ENCODE results near the gene ADGRF3. TPM values are rescaled to one million over a fixed set of nuclear protein-coding genes. Genes with fewer than 3 reads are reported as not detected.
"Not testable (repeated sequence)": the region's sequence is repeated elsewhere in the genome, so short reads cannot be mapped to it uniquely, and the experiment has no call there.

Gene ADGRF3
- total RNA-seq, 2 donors from 2014 or later: 0.34 TPM; not detected in 1

DNA sequence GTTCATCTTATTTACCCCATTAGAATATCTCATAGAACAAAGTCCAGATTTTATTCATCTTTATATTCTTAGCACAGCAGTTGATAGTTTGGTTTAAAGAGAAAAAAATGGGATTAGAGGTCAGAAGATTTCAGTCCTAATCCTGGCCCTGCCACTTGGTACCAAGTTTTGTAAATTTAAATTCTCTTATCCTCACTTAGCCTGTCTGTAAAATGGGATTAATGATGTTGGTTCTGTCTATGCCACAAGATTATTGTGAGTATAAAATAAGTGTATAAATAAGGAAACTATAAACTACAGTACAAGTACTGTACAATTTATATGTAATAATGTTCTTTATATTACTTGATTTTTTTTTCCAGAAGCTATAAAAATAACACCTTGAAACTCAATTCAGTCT is 38.0 kb upstream of the ADGRF3 start:
- no peaks in the 10 kb centered on the region for H3K36me3 ChIP-seq
- TF ChIP-seq POLR2A (IDR thresholded peaks at IDR 0.05) (no peak), POLR2AphosphoS5 (IDR thresholded peaks at IDR 0.05) (no peak)
- TF ChIP-seq, protein P1, sequence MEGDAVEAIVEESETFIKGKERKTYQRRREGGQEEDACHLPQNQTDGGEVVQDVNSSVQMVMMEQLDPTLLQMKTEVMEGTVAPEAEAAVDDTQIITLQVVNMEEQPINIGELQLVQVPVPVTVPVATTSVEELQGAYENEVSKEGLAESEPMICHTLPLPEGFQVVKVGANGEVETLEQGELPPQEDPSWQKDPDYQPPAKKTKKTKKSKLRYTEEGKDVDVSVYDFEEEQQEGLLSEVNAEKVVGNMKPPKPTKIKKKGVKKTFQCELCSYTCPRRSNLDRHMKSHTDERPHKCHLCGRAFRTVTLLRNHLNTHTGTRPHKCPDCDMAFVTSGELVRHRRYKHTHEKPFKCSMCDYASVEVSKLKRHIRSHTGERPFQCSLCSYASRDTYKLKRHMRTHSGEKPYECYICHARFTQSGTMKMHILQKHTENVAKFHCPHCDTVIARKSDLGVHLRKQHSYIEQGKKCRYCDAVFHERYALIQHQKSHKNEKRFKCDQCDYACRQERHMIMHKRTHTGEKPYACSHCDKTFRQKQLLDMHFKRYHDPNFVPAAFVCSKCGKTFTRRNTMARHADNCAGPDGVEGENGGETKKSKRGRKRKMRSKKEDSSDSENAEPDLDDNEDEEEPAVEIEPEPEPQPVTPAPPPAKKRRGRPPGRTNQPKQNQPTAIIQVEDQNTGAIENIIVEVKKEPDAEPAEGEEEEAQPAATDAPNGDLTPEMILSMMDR (IDR thresholded peaks at IDR 0.05): no peak
- no peaks in the 10 kb centered on the region for H3K9me3 ChIP-seq
- no peak for DNase-seq (ENCODE audit: low spot score)
- no peaks in the 10 kb centered on the region for H3K27me3 ChIP-seq (replicated peaks; ENCODE audit: insufficient read depth)
- no peak overlapping the region for H3K4me3 ChIP-seq
- H3K27ac ChIP-seq: no peak overlapping the region
- H3K4me1 ChIP-seq (replicated peaks): no peaks in the 10 kb centered on the region
- intact Hi-C loops (cut with DNase I): no loop called here

DNA sequence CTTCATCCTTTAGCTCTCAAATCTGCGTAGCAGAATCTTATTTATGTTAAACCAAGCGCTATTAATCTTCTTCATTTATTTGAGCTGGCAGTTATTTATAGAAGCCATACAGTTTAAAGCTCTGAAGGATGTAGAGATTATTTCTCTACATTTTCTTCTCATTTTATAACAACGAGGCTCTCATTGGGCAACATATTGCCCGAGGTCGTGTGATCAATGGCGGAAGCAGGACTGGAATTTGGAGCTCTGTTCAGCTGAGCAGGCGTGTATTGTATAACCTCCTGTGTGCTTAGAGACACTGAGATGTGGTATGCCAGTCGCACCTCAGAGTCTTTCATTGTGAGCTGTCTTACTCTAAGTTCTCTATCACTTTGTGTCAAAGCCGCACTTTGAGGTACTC is 37.6 kb upstream of the ADGRF3 start:
- no peaks in the 10 kb centered on the region for H3K4me1 ChIP-seq (replicated peaks)
- H3K36me3 ChIP-seq: no peaks in the 10 kb centered on the region
- 85% methylated on average over 9 of the region's 9 CpGs for WGBS
- no peak overlapping the region for H3K4me3 ChIP-seq
- no peak overlapping the region for H3K27ac ChIP-seq
- TF ChIP-seq, protein P1 (IDR thresholded peaks at IDR 0.05): no peak
- TF ChIP-seq POLR2AphosphoS5 (IDR thresholded peaks at IDR 0.05) (no peak), POLR2A (IDR thresholded peaks at IDR 0.05) (no peak)
- no peaks in the 10 kb centered on the region for H3K27me3 ChIP-seq (replicated peaks; ENCODE audit: insufficient read depth)
- H3K9me3 ChIP-seq: no peaks in the 10 kb centered on the region
- intact Hi-C loops (cut with DNase I): no loop called here
- DNase-seq (ENCODE audit: low spot score): no peak

- no peaks in the 10 kb centered on the region for H3K36me3 ChIP-seq
- WGBS: 93% methylated on average over 3 of the region's 3 CpGs
Measured at GRCh38 chr2:26382564-26382963, 36.0 kb upstream of the ADGRF3 start.

DNA sequence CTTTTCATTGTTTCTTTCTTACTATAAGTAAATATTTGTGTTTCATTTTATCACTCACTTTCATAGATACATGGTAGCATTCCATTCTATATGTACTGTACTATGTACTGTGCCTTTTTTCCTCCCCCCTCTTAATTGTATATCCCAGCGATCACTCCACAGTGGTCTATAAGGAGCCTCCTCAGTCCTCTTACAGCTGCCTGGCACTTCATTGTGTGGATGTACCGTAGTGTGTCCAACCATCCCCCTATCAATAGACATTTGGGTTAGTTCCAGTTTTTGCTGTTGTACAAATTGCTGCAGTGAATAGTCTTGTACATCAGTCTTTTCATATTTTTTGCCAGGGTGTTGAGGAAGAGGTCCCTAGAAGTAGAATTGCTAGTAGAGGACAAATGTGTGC is 33.7 kb upstream of the ADGRF3 start:
- no peak overlapping the region for H3K27ac ChIP-seq
- no peak overlapping the region for H3K4me3 ChIP-seq
- no peaks in the 10 kb centered on the region for H3K9me3 ChIP-seq
- no peaks in the 10 kb centered on the region for H3K36me3 ChIP-seq
- intact Hi-C loops (cut with DNase I): no loop called here
- WGBS: 59% methylated on average over 2 of the region's 2 CpGs
- H3K27me3 ChIP-seq (replicated peaks; ENCODE audit: insufficient read depth): no peaks in the 10 kb centered on the region
- no peaks in the 10 kb centered on the region for H3K4me1 ChIP-seq (replicated peaks)
- TF ChIP-seq POLR2A (IDR thresholded peaks at IDR 0.05): no peak
- no peak for TF ChIP-seq POLR2AphosphoS5 (IDR thresholded peaks at IDR 0.05)
- TF ChIP-seq, protein P1 (IDR thresholded peaks at IDR 0.05): no peak
- no peak for DNase-seq (ENCODE audit: low spot score)

More at GRCh38 chr2:26382564-26382963, 36.0 kb upstream of the ADGRF3 start:
- Histone ChIP-seq H3K27me3 (replicated peaks; ENCODE audit: insufficient read depth) (no peaks in the 10 kb centered on the region), H3K4me1 (replicated peaks) (no peaks in the 10 kb centered on the region), H3K9me3 (no peaks in the 10 kb centered on the region), H3K27ac (no peak overlapping the region), H3K4me3 (no peak overlapping the region)
- intact Hi-C loops (cut with DNase I): no loop called here
- DNase-seq (ENCODE audit: low spot score): no peak
- TF ChIP-seq, protein P1 (IDR thresholded peaks at IDR 0.05): no peak
- no peak for TF ChIP-seq POLR2A (IDR thresholded peaks at IDR 0.05)
- TF ChIP-seq POLR2AphosphoS5 (IDR thresholded peaks at IDR 0.05): no peak

GRCh38 chr2:26376799-26377198 is 30.2 kb upstream of the ADGRF3 start:
- TF ChIP-seq POLR2AphosphoS5 (IDR thresholded peaks at IDR 0.05) (no peak), POLR2A (IDR thresholded peaks at IDR 0.05) (no peak)
- TF ChIP-seq, protein P1 (IDR thresholded peaks at IDR 0.05): no peak
- H3K9me3 ChIP-seq: no peaks in the 10 kb centered on the region
- no peaks in the 10 kb centered on the region for H3K36me3 ChIP-seq
- H3K4me1 ChIP-seq (replicated peaks): no peaks in the 10 kb centered on the region
- no peak for DNase-seq (ENCODE audit: low spot score)
- WGBS: 71% methylated on average over 1 of the region's 1 CpG
- no peaks in the 10 kb centered on the region for H3K27me3 ChIP-seq (replicated peaks; ENCODE audit: insufficient read depth)
- no peak overlapping the region for H3K4me3 ChIP-seq
- intact Hi-C loops (cut with DNase I): no loop called here
- no peak overlapping the region for H3K27ac ChIP-seq

- H3K27me3 ChIP-seq (replicated peaks; ENCODE audit: insufficient read depth); H3K4me1 ChIP-seq (replicated peaks); H3K9me3 ChIP-seq; H3K27ac ChIP-seq; DNase-seq (ENCODE audit: low spot score); intact Hi-C loops (cut with DNase I); H3K4me3 ChIP-seq; H3K36me3 ChIP-seq: not testable (repeated sequence)
- WGBS: no CpG with 5 or more reads among the region's 31 CpGs
Measured at GRCh38 chr2:26370909-26371308, 24.3 kb upstream of the ADGRF3 start.

GRCh38 chr2:26369664-26370063 is 23.1 kb upstream of the ADGRF3 start:
- H3K9me3 ChIP-seq; H3K36me3 ChIP-seq; intact Hi-C loops (cut with DNase I); H3K4me1 ChIP-seq (replicated peaks); H3K4me3 ChIP-seq; H3K27ac ChIP-seq; DNase-seq (ENCODE audit: low spot score); H3K27me3 ChIP-seq (replicated peaks; ENCODE audit: insufficient read depth): not testable (repeated sequence)
- WGBS: no CpG with 5 or more reads among the region's 2 CpGs
